ENCODE data around the gene FBXO27. TPM values are rescaled to one million over a fixed set of nuclear protein-coding genes. Genes with fewer than 3 reads are reported as not detected.
"Not testable (repeated sequence)": the region's sequence is repeated elsewhere in the genome, so short reads cannot be mapped to it uniquely, and the experiment has no call there.

The FBXO27 gene
- total RNA-seq, 1 donor from 2014 or later = 10.3 TPM

GRCh38 chr19:39003188-39003587 is 29.2 kb downstream of the FBXO27 start:
- Mint-ChIP-seq H3K9me3 (ENCODE audit: low read depth) (no peaks in the 10 kb centered on the region), H3K4me3 (ENCODE audit: low read depth) (no peak overlapping the region), H3K27ac (no peak overlapping the region), H3K36me3 (ENCODE audit: insufficient read depth) (no peaks in the 10 kb centered on the region), H3K4me1 (ENCODE audit: low read depth) (no peaks in the 10 kb centered on the region), H3K27me3 (no peaks in the 10 kb centered on the region)
- no peak for DNase-seq (ENCODE audit: low spot score, unreplicated experiment)
- no peak for TF ChIP-seq CTCF (IDR thresholded peaks at IDR 0.05; ENCODE audit: unreplicated experiment)

DNA sequence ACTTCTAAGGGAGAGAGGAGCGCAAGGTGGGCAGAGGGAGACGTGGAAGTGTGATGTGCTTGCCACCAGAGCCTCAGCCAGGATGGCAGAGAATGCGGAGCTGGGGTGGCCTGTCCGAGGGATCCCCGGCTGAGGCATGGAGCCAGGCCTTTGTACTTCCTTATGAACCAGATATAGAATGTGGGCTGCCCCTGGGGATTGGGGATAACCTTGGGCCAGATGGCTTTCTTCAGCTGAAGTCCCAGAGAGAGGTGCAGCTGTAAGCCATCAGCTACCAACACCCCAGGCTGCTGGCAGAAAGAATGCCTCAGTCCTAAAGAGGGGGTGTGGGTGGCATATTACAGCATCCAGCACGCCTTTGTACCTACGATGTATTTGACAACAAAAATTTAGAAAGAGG is 31.3 kb downstream of the FBXO27 start:
- peaks cover under 1% of the 10 kb centered on the region for H3K4me1 Mint-ChIP-seq (ENCODE audit: low read depth)
- no peaks in the 10 kb centered on the region for H3K9me3 Mint-ChIP-seq (ENCODE audit: low read depth)
- H3K27ac Mint-ChIP-seq = no peak overlapping the region
- no peak overlapping the region for H3K4me3 Mint-ChIP-seq (ENCODE audit: low read depth)
- no peak for DNase-seq (ENCODE audit: low spot score, unreplicated experiment)
- no peak for TF ChIP-seq CTCF (IDR thresholded peaks at IDR 0.05; ENCODE audit: unreplicated experiment)
- H3K27me3 Mint-ChIP-seq = no peaks in the 10 kb centered on the region
- H3K36me3 Mint-ChIP-seq (ENCODE audit: insufficient read depth) = no peaks in the 10 kb centered on the region

GRCh38 chr19:38997576-38997975 is 34.8 kb downstream of the FBXO27 start:
- H3K27me3 Mint-ChIP-seq; H3K36me3 Mint-ChIP-seq (ENCODE audit: insufficient read depth); H3K4me1 Mint-ChIP-seq (ENCODE audit: low read depth); DNase-seq (ENCODE audit: low spot score, unreplicated experiment); H3K9me3 Mint-ChIP-seq (ENCODE audit: low read depth); H3K27ac Mint-ChIP-seq; H3K4me3 Mint-ChIP-seq (ENCODE audit: low read depth): not testable (repeated sequence)

GRCh38 chr19:38993271-38993670 is 39.1 kb downstream of the FBXO27 start:
- peaks cover 7% of the 10 kb centered on the region for H3K4me1 Mint-ChIP-seq (ENCODE audit: low read depth)
- no peak overlapping the region for H3K27ac Mint-ChIP-seq
- no peak for TF ChIP-seq CTCF (IDR thresholded peaks at IDR 0.05; ENCODE audit: unreplicated experiment)
- no peaks in the 10 kb centered on the region for H3K9me3 Mint-ChIP-seq (ENCODE audit: low read depth)
- H3K36me3 Mint-ChIP-seq (ENCODE audit: insufficient read depth) = no peaks in the 10 kb centered on the region
- peaks cover 3% of the 10 kb centered on the region for H3K27me3 Mint-ChIP-seq
- DNase-seq (ENCODE audit: low spot score, unreplicated experiment) = no peak
- no peak overlapping the region for H3K4me3 Mint-ChIP-seq (ENCODE audit: low read depth)

DNA sequence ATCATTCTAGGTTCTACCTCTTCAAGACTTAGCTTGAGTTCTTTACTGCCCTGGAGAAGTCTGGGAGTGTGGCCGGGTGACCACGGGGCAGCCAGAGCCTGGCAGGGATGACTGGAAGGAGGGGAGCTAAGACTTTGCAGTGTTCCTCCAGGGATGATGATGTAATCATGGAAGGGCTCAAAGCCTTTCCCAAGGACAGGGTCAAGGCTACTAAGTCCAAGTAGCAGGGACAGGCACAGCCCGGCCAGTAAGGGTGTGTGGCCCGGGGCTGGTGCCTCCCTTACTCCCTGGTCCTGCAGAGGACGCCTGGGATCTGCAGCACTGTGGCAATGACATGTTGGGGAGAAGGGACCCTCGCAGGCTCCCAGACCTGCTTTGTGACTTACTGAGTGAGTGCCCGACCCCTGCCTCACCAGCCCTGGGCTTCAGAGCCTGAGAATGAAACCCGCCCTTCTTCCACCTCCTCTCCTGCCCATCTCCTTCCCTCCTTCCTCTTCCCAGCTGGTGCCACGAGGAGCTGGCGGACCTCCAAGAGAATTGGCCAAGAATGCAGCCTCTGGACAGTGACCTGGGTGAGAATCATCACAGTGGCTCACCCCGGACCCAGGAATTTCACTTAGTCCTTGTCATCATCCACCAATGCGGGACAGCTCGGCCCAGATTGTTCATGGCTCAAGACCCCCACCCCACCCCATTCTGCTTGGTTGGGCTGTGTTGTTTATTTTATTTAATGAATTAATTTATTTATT is 41.2 kb downstream of the FBXO27 start:
- H3K27ac Mint-ChIP-seq = no peak overlapping the region
- H3K4me1 Mint-ChIP-seq (ENCODE audit: low read depth) = peaks cover 7% of the 10 kb centered on the region
- H3K36me3 Mint-ChIP-seq (ENCODE audit: insufficient read depth) = no peaks in the 10 kb centered on the region
- no peak overlapping the region for H3K4me3 Mint-ChIP-seq (ENCODE audit: low read depth)
- no peak for TF ChIP-seq CTCF (IDR thresholded peaks at IDR 0.05; ENCODE audit: unreplicated experiment)
- H3K27me3 Mint-ChIP-seq = peaks cover 3% of the 10 kb centered on the region
- DNase-seq (ENCODE audit: low spot score, unreplicated experiment) = no peak
- H3K9me3 Mint-ChIP-seq (ENCODE audit: low read depth) = no peaks in the 10 kb centered on the region

- H3K4me3 Mint-ChIP-seq (ENCODE audit: low read depth) = not testable (repeated sequence)
These were observed 42.7 kb downstream of the FBXO27 start for GRCh38 chr19:38989614-38990013.

More at GRCh38 chr19:38989614-38990013, 42.7 kb downstream of the FBXO27 start:
- H3K27ac Mint-ChIP-seq; H3K36me3 Mint-ChIP-seq (ENCODE audit: insufficient read depth); DNase-seq (ENCODE audit: low spot score, unreplicated experiment); H3K27me3 Mint-ChIP-seq; H3K9me3 Mint-ChIP-seq (ENCODE audit: low read depth); H3K4me1 Mint-ChIP-seq (ENCODE audit: low read depth): not testable (repeated sequence)
